ENCODE results near the gene MARCHF5.

Gene MARCHF5

GRCh38 chr10:92278996-92279696 lies 11.8 kb upstream of the MARCHF5 start:
- TF ChIP-seq, protein P1, sequence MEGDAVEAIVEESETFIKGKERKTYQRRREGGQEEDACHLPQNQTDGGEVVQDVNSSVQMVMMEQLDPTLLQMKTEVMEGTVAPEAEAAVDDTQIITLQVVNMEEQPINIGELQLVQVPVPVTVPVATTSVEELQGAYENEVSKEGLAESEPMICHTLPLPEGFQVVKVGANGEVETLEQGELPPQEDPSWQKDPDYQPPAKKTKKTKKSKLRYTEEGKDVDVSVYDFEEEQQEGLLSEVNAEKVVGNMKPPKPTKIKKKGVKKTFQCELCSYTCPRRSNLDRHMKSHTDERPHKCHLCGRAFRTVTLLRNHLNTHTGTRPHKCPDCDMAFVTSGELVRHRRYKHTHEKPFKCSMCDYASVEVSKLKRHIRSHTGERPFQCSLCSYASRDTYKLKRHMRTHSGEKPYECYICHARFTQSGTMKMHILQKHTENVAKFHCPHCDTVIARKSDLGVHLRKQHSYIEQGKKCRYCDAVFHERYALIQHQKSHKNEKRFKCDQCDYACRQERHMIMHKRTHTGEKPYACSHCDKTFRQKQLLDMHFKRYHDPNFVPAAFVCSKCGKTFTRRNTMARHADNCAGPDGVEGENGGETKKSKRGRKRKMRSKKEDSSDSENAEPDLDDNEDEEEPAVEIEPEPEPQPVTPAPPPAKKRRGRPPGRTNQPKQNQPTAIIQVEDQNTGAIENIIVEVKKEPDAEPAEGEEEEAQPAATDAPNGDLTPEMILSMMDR (IDR thresholded peaks at IDR 0.05; ENCODE audit: low read depth, low read length, missing control alignments) = no peak
- DNase-seq (ENCODE audit: extremely low read depth, low read depth) = no peak
- no peak overlapping the region for H3K4me3 ChIP-seq (replicated peaks; ENCODE audit: low read depth, low read length)

DNA sequence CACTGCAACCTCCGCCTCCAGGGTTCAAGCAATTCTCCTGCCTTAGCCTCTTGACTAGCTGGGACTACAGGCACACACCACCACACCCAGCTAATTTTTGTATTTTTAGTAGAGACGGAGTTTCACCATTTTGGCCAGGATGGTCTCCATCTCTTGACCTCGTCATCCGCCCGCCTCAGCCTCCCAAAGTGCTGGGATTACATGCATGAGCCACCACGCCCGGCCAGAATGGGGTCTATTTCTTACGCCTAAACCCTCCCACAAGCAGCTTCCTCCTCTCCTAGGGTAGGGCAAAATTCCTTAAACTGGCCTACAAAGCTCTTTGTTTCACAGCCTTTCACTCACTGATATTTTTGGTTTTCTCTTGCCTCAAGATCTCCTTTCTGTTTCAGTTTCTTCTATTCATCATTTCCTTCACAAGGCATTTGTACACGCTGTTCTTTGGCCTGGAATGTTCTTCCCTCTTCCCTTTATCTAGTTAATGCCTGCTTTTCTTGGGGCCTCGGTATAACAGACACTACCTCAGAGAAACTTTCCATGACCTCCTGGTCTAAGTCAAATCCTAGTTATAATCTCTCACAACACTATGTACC lies 6.8 kb upstream of the MARCHF5 start:
- H3K4me3 ChIP-seq (replicated peaks; ENCODE audit: low read depth, low read length) = no peak overlapping the region
- TF ChIP-seq, protein P1 (IDR thresholded peaks at IDR 0.05; ENCODE audit: low read depth, low read length, missing control alignments) = no peak
- no peak for DNase-seq (ENCODE audit: extremely low read depth, low read depth)

GRCh38 chr10:92290076-92290836 lies 711 bp upstream of the MARCHF5 start:
- DNase-seq (ENCODE audit: extremely low read depth, low read depth) = no peak
- TF ChIP-seq, protein P1 (IDR thresholded peaks at IDR 0.05; ENCODE audit: low read depth, low read length, missing control alignments) = no peak
- H3K4me3 ChIP-seq (replicated peaks; ENCODE audit: low read depth, low read length) = peak overlapping the region; percentile 99

GRCh38 chr10:92291616-92291865 lies 574 bp downstream of the MARCHF5 start:
- TF ChIP-seq, protein P1 (IDR thresholded peaks at IDR 0.05; ENCODE audit: low read depth, low read length, missing control alignments) = no peak
- no peak for DNase-seq (ENCODE audit: extremely low read depth, low read depth)
- H3K4me3 ChIP-seq (replicated peaks; ENCODE audit: low read depth, low read length) = peak overlapping the region; percentile 99

GRCh38 chr10:92291921-92292845 lies 1.2 kb downstream of the MARCHF5 start:
- DNase-seq (ENCODE audit: extremely low read depth, low read depth) = peak; percentile 19
- TF ChIP-seq, protein P1 (IDR thresholded peaks at IDR 0.05; ENCODE audit: low read depth, low read length, missing control alignments) = peak; percentile 55
- peak overlapping the region; percentile 99 for H3K4me3 ChIP-seq (replicated peaks; ENCODE audit: low read depth, low read length)

DNA sequence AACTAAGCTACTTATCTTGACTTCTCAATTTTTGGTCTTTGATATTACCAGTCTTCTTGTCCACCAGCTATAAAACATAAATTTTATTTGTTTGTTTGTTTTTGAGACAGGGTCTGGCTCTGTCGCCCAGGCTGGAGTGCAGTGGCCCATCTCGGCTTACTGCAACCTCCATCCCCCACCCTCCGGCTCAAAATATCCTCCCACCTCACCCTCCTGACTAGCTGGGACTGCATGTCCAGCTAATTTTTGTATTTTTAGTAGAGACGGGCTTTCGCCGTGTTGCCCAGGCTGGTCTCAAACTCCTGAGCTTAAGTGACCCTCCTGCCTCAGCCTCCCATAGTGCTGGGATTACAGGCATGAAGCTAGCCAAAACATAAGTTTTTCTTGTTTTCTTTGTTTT lies 7.5 kb downstream of the MARCHF5 start:
- no peak for DNase-seq (ENCODE audit: extremely low read depth, low read depth)
- TF ChIP-seq, protein P1 (IDR thresholded peaks at IDR 0.05; ENCODE audit: low read depth, low read length, missing control alignments) = no peak
- H3K4me3 ChIP-seq (replicated peaks; ENCODE audit: low read depth, low read length) = no peak overlapping the region

Data from HFF-Myc (cell line).